Mesenchymal stem cell (in vitro differentiated cells and primary cell): ENCODE data around the gene CD79A.
A peak's percentile ranks its signal among the peaks of the same experiment; 100 is the strongest.

Source experiments
- DNase-seq: peaks from one replicate; pipeline ENCODE4 v3.0.0-alpha.2; 2013
- H2AFZ ChIP-seq: one replicate; pipeline ENCODE4 v1.6.1; 2013; ENCODE audit warnings: low read depth, mild to moderate bottlenecking, control low read depth, inconsistent platforms, low read length, moderate library complexity
- H2AK5ac ChIP-seq: 2 replicates; pipeline ENCODE4 v1.6.1; 2013; ENCODE audit warnings: low read length, moderate library complexity, mild to moderate bottlenecking, inconsistent platforms; ENCODE audit not compliant: severe bottlenecking
- H2BK120ac ChIP-seq: one replicate; pipeline ENCODE4 v1.6.1; 2013; ENCODE audit warnings: low read depth, mild to moderate bottlenecking, inconsistent platforms, low read length, moderate library complexity
- H2BK12ac ChIP-seq, 2 experiments: one replicate each; pipeline ENCODE4 v1.6.1; 2013; ENCODE audit warnings: inconsistent platforms in 2 of 2, low read length in 2 of 2, mild to moderate bottlenecking in 2 of 2, moderate library complexity in 2 of 2, control low read depth in 1 of 2
- H2BK15ac ChIP-seq: one replicate; pipeline ENCODE4 v1.6.1; 2013; ENCODE audit warnings: mild to moderate bottlenecking, low read depth, inconsistent platforms; ENCODE audit not compliant: poor library complexity, severe bottlenecking
- H2BK5ac ChIP-seq: 2 replicates; pipeline ENCODE4 v1.6.1; 2013; ENCODE audit warnings: low read depth, mild to moderate bottlenecking, low read length, control low read depth, inconsistent platforms; ENCODE audit not compliant: poor library complexity, severe bottlenecking
- H3K14ac ChIP-seq, 2 experiments: one replicate each; pipeline ENCODE4 v1.6.1; 2013; ENCODE audit warnings: inconsistent platforms in 2 of 2, low read length in 2 of 2, control low read depth in 1 of 2, mild to moderate bottlenecking in 1 of 2, moderate library complexity in 1 of 2
- H3K18ac ChIP-seq, 2 experiments: one replicate each; pipeline ENCODE4 v1.6.1; 2013; ENCODE audit warnings: inconsistent platforms in 2 of 2, low read length in 2 of 2, control low read depth in 1 of 2, low read depth in 1 of 2, mild to moderate bottlenecking in 1 of 2
- H3K23ac ChIP-seq, 2 experiments: one replicate each; pipeline ENCODE4 v1.6.1; 2013; ENCODE audit warnings: inconsistent platforms in 2 of 2, low read length in 2 of 2, mild to moderate bottlenecking in 2 of 2, moderate library complexity in 2 of 2, control low read depth in 1 of 2
- H3K27ac ChIP-seq: 2 replicates; pipeline ENCODE4 v1.5.1; 2013; ENCODE audit warnings: mild to moderate bottlenecking, moderate library complexity, low read length, control low read depth, inconsistent platforms; ENCODE audit not compliant: poor library complexity, severe bottlenecking
- H3K27me3 ChIP-seq, 2 experiments: 2 replicates each; pipeline versions ENCODE4 v1.6.1 to v1.7.0; 2013; ENCODE audit warnings: low read length in 2 of 2, mild to moderate bottlenecking in 2 of 2, moderate library complexity in 2 of 2, control low read depth in 1 of 2, inconsistent platforms in 1 of 2; ENCODE audit not compliant: control insufficient read depth in 1 of 2, insufficient read depth in 1 of 2
- H3K36me3 ChIP-seq, 2 experiments: 2 replicates each; pipeline versions ENCODE4 v1.6.1 to v1.7.0; 2013; ENCODE audit warnings: low read length in 2 of 2, control low read depth in 1 of 2, inconsistent platforms in 1 of 2, low read depth in 1 of 2, mild to moderate bottlenecking in 1 of 2; ENCODE audit not compliant: insufficient read depth in 2 of 2, control insufficient read depth in 1 of 2
- H3K4ac ChIP-seq, 2 experiments: one replicate each; pipeline ENCODE4 v1.6.1; 2013; ENCODE audit warnings: inconsistent platforms in 2 of 2, low read length in 2 of 2, mild to moderate bottlenecking in 2 of 2, moderate library complexity in 2 of 2, control low read depth in 1 of 2, low read depth in 1 of 2
- H3K4me1 ChIP-seq: 2 replicates; pipeline ENCODE4 v1.6.1; 2013; ENCODE audit warnings: low read depth, low read length, control low read depth; ENCODE audit not compliant: control insufficient read depth, insufficient read depth
- H3K4me2 ChIP-seq: 2 replicates; pipeline ENCODE4 v1.6.1; 2013; ENCODE audit warnings: low read length, mild to moderate bottlenecking, inconsistent platforms; ENCODE audit not compliant: poor library complexity, severe bottlenecking
- H3K4me3 ChIP-seq, 2 experiments: 2 replicates each; pipeline versions ENCODE4 v1.5.1 to v1.7.0; 2013; ENCODE audit warnings: low read length in 2 of 2, mild to moderate bottlenecking in 2 of 2, control low read depth in 1 of 2, low read depth in 1 of 2; ENCODE audit not compliant: insufficient read depth in 1 of 2
- H3K79me1 ChIP-seq: replicated peaks from 2 replicates; pipeline ENCODE4 v1.6.1; 2013; ENCODE audit warnings: mild to moderate bottlenecking, control low read depth, low read length, inconsistent platforms; ENCODE audit not compliant: poor library complexity, severe bottlenecking
- H3K9ac ChIP-seq: 2 replicates; pipeline ENCODE4 v1.7.0; 2013; ENCODE audit warnings: mild to moderate bottlenecking, low read length, moderate library complexity
- H3K9me3 ChIP-seq: 2 replicates; pipeline ENCODE4 v1.7.0; 2013; ENCODE audit warnings: mild to moderate bottlenecking, low read length; ENCODE audit not compliant: control insufficient read depth
- H4K8ac ChIP-seq: one replicate; pipeline ENCODE4 v1.6.1; 2013; ENCODE audit warnings: inconsistent platforms, mild to moderate bottlenecking, low read length, moderate library complexity
- H4K91ac ChIP-seq: one replicate; pipeline ENCODE4 v1.6.1; 2013; ENCODE audit warnings: mild to moderate bottlenecking, low read length, inconsistent platforms
- WGBS: methylation state at CpG from one replicate; pipeline ENCODE4 v1.1.7; 2013; ENCODE audit warnings: mixed read lengths; 5-methylcytosine and 5-hydroxymethylcytosine counted together

The CD79A gene

GRCh38 chr19:41860419-41861115 lies 16.5 kb upstream of the CD79A start:
- 2% methylated on average over 45 of the region's 45 CpGs for WGBS
- no peaks in the 10 kb centered on the region for H3K27me3 ChIP-seq

GRCh38 chr19:41861116-41861768 lies 15.8 kb upstream of the CD79A start:
- H4K91ac ChIP-seq, result peak overlapping the region; percentile 90
- H2AFZ ChIP-seq, result no peak overlapping the region

More at GRCh38 chr19:41860419-41861115, 16.5 kb upstream of the CD79A start:
- H3K4me1 ChIP-seq, result peaks cover 22% of the 10 kb centered on the region
- H3K36me3 ChIP-seq, result peaks cover 45 to 48% of the 10 kb centered on the region in 2 experiments
- H3K4me2 ChIP-seq, result peak overlapping the region; percentile 46
- H2AFZ ChIP-seq, result no peak overlapping the region
- DNase-seq, result peak; percentile 5
- H3K18ac ChIP-seq, result peak overlapping the region; percentile 84 to 85
- peak overlapping the region; percentile 98 for H2BK5ac ChIP-seq
- no peaks in the 10 kb centered on the region for H3K79me1 ChIP-seq
- peak overlapping the region; percentile 89 to 93 for H3K14ac ChIP-seq
- H3K4ac ChIP-seq, result peak overlapping the region; percentile 93 to 96
- peak overlapping the region; percentile 90 for H4K91ac ChIP-seq
- H3K27ac ChIP-seq, result peak overlapping the region; percentile 82
- no peaks in the 10 kb centered on the region for H3K9me3 ChIP-seq
- peak overlapping the region; percentile 88 for H2BK120ac ChIP-seq
- peak overlapping the region; percentile 44 for H2BK15ac ChIP-seq
- peak overlapping the region; percentile 100 for H3K9ac ChIP-seq
- peak overlapping the region; percentile 90 for H4K8ac ChIP-seq
- peak overlapping the region; percentile 92 for H2AK5ac ChIP-seq
- peak overlapping the region; percentile 87 to 100 for H3K4me3 ChIP-seq
- no peak overlapping the region for H2BK12ac ChIP-seq
- peak overlapping the region in 1 of 2 experiments; percentile 90 for H3K23ac ChIP-seq

GRCh38 chr19:41861846-41862245 lies 15.2 kb upstream of the CD79A start:
- Histone ChIP-seq H3K23ac (peak overlapping the region in 1 of 2 experiments; percentile 20), H3K4ac (no peak overlapping the region), H4K8ac (no peak overlapping the region), H2AK5ac (no peak overlapping the region), H2BK15ac (no peak overlapping the region), H3K79me1 (no peaks in the 10 kb centered on the region), H2AFZ (no peak overlapping the region), H2BK120ac (no peak overlapping the region), H3K9me3 (no peaks in the 10 kb centered on the region), H3K14ac (no peak overlapping the region), H2BK5ac (no peak overlapping the region), H2BK12ac (no peak overlapping the region), H3K27ac (no peak overlapping the region), H4K91ac (no peak overlapping the region), H3K36me3 (peaks cover 54 to 55% of the 10 kb centered on the region in 2 experiments), H3K4me1 (peaks cover 29% of the 10 kb centered on the region), H3K9ac (peak overlapping the region; percentile 100), H3K27me3 (no peaks in the 10 kb centered on the region), H3K4me3 (peak overlapping the region in 1 of 2 experiments; percentile 100), H3K18ac (no peak overlapping the region), H3K4me2 (peak overlapping the region; percentile 46)
- DNase-seq, result no peak
- WGBS, result 92% methylated on average over 7 of the region's 9 CpGs

More at GRCh38 chr19:41861116-41861768, 15.8 kb upstream of the CD79A start:
- H3K9me3 ChIP-seq, result no peaks in the 10 kb centered on the region
- H2BK15ac ChIP-seq, result no peak overlapping the region
- no peak overlapping the region for H2BK120ac ChIP-seq
- peak overlapping the region; percentile 34 to 56 for H3K23ac ChIP-seq
- peaks cover 49 to 51% of the 10 kb centered on the region in 2 experiments for H3K36me3 ChIP-seq
- H3K4me2 ChIP-seq, result peak overlapping the region; percentile 46
- peak overlapping the region; percentile 98 for H2BK5ac ChIP-seq
- H3K18ac ChIP-seq, result peak overlapping the region in 1 of 2 experiments; percentile 38
- H3K4me3 ChIP-seq, result peak overlapping the region; percentile 87 to 100
- no peak overlapping the region for H3K14ac ChIP-seq
- DNase-seq, result no peak
- H2AK5ac ChIP-seq, result peak overlapping the region; percentile 92
- H3K27ac ChIP-seq, result peak overlapping the region; percentile 82
- H3K4ac ChIP-seq, result peak overlapping the region; percentile 93 to 96
- no peak overlapping the region for H2BK12ac ChIP-seq
- H3K9ac ChIP-seq, result peak overlapping the region; percentile 100
- H3K27me3 ChIP-seq, result no peaks in the 10 kb centered on the region
- H3K4me1 ChIP-seq, result peaks cover 25% of the 10 kb centered on the region
- H3K79me1 ChIP-seq, result no peaks in the 10 kb centered on the region
- peak overlapping the region; percentile 90 for H4K8ac ChIP-seq
- 51% methylated on average over 9 of the region's 9 CpGs for WGBS

- no peaks in the 10 kb centered on the region for H3K27me3 ChIP-seq
- H3K4me2 ChIP-seq, result no peak overlapping the region
- H3K36me3 ChIP-seq, result peaks cover 61 to 62% of the 10 kb centered on the region in 2 experiments
- WGBS, result 89% methylated on average over 1 of the region's 2 CpGs
- no peak overlapping the region for H3K4ac ChIP-seq
- H3K18ac ChIP-seq, result no peak overlapping the region
- H2AK5ac ChIP-seq, result no peak overlapping the region
- H2BK15ac ChIP-seq, result no peak overlapping the region
- H3K4me3 ChIP-seq, result peak overlapping the region in 1 of 2 experiments; percentile 100
- no peak overlapping the region for H2BK120ac ChIP-seq
- H2BK12ac ChIP-seq, result no peak overlapping the region
- peaks cover 31% of the 10 kb centered on the region for H3K4me1 ChIP-seq
- H4K8ac ChIP-seq, result no peak overlapping the region
- H3K14ac ChIP-seq, result no peak overlapping the region
- no peaks in the 10 kb centered on the region for H3K79me1 ChIP-seq
- no peak overlapping the region for H3K27ac ChIP-seq
- H3K9ac ChIP-seq, result peak overlapping the region; percentile 100
- H4K91ac ChIP-seq, result no peak overlapping the region
- peak overlapping the region in 1 of 2 experiments; percentile 34 for H3K23ac ChIP-seq
- no peak overlapping the region for H2BK5ac ChIP-seq
- H2AFZ ChIP-seq, result no peak overlapping the region
- no peaks in the 10 kb centered on the region for H3K9me3 ChIP-seq
- DNase-seq, result no peak
Measured at GRCh38 chr19:41862445-41862986, 14.6 kb upstream of the CD79A start.
